GM21381 (cell line): Measurements from ENCODE around the gene RAB24.

Experiments used
- ATAC-seq: cut with Tn5 transposase; IDR thresholded peaks from one replicate; pipeline ENCODE4 v1.9.1; 2021; ENCODE audit warnings: mild to moderate bottlenecking, moderate library complexity; ENCODE audit not compliant: unreplicated experiment

The RAB24 gene

GRCh38 chr5:177333420-177334154 is 30.1 kb upstream of the RAB24 start:
- ATAC-seq: no peak

DNA sequence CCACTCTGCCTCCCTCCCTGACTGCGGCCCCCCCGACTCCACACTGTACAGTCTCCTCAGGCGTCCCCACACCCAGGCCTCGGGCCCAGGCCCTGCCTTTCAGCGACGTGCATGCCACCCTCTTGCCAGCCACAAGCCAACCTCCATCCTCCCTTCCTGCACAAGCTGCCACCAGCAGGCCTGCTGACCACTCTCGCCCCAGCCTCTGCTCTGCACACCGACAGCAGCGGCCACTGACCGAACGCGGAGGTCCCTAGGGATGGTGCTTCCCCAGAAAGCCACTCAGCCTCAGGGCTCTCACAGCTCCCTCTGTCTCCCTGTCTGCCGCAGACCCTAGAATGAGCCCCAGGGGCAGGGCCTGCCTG is 29.4 kb upstream of the RAB24 start:
- ATAC-seq: no peak

- no peak for ATAC-seq
These were observed 28.7 kb upstream of the RAB24 start for GRCh38 chr5:177332031-177332895.

DNA sequence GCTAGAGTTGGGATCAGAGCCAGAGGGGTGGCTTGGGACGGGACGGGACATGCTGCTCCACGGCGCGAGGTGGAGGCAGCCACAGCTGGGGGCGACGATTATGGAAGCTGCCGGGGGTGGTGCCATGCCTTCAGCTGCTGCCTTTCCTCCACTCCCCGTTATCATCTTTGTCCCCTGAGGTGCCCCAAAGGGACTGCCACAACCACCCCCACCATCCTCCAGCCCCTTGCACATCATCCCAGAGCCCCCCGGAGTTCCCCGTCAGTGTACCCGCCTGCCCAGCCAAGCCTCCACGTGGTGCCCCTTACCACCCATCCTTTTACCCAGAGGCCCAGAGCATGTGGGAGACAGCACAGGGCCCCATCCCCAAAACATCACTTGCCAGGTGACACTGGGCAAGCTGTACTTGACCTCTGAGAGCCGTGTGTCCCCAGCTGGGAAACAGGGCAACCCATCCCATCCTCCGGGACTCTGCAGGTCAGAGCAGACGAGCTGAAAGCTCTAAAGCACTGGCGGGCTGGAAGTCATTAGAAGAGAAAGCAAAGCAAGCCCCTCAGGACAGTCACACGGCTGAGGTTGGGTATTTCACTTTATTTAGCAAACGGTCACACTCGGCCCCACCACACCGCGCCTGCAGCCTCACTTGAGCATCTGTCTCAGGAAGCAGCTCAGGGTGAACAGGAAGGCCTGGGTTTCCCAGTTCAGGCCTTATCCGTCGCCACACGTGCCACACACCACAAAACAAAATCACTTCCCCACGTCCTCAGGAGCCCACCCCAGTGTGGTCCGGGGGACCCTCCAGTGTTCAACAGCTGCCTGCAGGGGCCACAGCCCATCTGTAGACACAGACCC is 27.7 kb upstream of the RAB24 start:
- ATAC-seq: no peak

DNA sequence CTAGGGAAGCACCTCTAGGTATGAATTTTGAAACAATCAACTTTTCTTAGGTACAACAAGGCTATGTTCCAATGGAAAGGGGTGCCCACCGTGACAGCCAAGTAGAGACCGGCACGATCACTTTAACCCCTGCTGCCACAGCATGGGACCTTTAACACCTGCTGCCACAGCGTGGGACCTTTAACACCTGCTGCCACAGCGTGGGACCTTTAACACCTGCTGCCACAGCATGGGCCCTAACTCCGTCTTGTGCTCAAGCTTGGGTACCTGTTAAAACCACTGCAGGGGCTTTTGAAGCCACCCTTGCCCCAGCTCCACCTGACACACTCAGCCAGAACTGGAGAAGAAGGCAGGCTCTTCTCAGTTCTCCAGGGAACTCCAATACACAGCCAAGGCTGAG is 26.4 kb upstream of the RAB24 start:
- no peak for ATAC-seq

GRCh38 chr5:177328545-177329231 is 25.2 kb upstream of the RAB24 start:
- ATAC-seq: no peak

- no peak for ATAC-seq
These were observed 24.3 kb upstream of the RAB24 start for GRCh38 chr5:177327539-177328522.

DNA sequence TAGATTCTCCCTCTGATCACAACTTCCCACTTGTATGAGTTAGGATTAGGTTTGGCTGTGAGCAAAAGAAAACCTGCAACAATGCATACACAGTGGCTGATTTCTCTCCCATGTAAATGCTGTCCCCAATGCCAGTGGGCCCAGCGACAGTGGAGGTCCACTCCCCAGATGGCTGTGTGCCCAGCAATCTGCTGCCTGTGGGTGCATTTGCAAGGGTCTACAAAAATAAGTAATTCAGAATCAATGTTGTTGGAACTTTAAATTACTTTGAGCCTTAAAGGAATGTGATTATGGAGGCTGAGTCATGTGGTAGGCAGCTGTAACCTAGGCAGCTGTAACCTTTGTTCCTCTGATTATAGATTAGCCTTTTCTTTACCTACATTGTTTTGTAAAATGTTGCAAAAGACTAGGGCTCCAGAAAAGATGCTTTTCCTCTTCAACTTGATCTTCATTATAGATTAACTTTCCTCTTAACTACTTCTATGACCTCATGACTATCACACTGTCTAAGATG is 22.4 kb upstream of the RAB24 start:
- no peak for ATAC-seq

GRCh38 chr5:177320879-177321278 is 17.4 kb upstream of the RAB24 start:
- no peak for ATAC-seq

DNA sequence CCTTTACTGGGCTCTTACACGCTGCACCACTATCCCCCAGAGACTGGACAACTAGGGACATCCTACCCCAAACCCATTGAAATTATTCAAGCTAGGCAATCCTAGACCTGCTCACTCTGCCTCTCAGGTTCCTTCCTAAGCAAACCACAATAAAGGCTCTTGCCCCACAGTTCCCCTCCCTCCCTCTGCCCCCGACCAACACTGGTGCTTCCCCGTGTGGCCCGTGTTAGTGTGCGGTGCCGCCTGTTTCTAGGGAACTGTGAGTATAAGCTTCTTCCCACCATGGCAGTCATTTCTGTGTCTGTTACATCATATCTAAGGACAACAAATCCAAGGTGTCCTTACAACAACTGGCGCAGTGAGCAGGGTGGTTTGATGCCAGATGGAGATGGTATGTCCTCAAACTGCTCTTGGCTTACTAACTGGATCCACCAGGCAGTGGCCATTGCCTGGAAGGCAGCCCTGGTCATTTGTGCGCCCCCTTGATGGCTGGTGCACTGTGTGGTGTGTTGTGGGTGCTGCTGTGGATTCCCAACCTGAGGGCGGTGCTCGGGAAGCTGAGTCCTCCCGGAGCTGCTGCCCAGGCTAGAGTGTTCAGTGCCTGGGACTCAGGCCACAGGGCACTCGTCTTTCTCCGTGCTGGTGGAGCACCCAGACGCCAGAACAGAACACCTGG is 16.5 kb upstream of the RAB24 start:
- no peak for ATAC-seq

- ATAC-seq: no peak
These were observed 14.4 kb upstream of the RAB24 start for GRCh38 chr5:177317959-177318377.

DNA sequence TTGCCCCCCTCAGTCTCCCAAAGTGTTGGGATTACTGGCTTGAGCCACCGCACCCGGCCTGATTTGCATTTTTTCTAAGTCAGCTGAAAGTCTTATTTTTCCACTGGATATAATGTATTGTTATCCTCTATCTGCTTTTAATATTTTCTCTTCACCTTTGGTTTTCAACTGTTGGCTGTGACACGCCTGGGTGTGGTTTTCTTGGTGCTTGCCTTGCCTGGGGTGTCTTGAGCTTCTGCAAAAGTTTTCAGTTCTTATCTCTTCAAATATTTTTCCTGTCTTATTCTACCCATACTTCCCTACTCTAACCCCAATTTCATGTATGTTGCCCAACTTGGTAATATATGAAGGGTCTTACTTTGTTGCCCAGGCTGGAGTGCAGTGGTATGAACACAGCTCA is 12.5 kb upstream of the RAB24 start:
- no peak for ATAC-seq

DNA sequence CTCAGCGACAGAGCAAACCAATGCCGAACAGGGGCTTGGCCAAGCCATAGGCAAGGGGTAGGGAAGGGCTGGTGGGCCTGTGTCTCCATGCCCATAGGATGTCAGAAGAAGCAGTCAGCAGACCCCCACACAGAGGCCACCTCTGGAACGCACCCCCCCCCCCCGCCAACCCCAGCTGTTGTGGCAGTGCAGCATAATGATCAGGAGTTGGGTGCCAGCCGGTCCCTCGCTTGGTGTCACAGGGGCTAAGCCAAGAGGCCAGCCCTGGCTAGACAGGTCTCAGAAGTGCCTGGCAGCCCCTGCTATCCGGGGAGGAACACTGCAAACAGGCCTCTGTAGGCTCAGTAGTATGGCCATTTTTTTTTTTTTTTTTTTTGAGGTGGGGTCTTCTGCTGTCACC is 11.9 kb upstream of the RAB24 start:
- ATAC-seq: no peak

DNA sequence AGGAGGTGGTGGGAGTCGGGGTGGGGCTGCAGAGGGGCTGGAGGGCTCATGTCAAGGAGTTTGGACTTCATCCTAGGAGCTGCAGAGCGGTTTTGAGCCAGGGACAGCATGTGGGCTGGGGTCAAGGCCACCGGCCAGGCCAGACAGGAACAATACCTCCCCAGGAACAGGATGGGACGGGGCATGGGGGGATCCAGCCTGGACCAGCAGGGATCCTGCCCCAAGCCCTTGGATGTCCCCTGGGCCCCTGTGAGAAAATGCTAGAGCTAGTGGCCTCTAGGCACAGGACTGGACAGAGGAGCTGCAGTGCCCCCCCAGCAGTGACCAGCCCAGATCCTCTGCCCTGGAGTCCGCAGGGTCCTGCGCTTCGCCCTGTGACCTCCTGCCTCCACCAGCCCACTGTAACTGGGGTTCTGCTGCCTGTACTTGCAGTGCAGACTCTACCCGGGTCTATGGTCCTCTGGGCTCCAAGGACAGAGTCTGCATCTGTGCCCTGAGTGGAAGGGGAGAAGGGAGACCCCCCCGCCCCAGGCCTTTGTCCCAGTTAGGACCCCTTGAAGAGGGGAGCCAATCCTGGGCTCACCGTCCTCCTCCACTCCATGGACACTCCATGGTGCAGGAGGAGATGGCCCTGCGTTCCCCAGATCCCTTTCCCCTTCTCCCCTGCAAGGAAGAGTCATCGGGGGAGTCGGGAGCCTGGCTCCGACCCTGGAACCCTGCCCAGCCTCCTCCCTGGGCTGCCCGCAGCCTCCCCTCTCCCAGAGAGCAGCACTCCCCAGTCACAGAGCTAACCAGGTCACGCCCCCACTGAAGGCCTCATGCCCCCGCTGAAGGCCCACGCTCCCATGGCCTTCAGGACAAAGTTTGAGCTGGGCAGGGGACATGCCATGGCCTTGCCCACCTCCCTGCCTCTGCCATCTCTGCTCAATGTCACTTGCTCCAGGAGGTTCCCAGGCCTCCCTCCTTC is 11.1 kb upstream of the RAB24 start:
- ATAC-seq: no peak

- no peak for ATAC-seq
These were observed 10.2 kb upstream of the RAB24 start for GRCh38 chr5:177313561-177314259.

DNA sequence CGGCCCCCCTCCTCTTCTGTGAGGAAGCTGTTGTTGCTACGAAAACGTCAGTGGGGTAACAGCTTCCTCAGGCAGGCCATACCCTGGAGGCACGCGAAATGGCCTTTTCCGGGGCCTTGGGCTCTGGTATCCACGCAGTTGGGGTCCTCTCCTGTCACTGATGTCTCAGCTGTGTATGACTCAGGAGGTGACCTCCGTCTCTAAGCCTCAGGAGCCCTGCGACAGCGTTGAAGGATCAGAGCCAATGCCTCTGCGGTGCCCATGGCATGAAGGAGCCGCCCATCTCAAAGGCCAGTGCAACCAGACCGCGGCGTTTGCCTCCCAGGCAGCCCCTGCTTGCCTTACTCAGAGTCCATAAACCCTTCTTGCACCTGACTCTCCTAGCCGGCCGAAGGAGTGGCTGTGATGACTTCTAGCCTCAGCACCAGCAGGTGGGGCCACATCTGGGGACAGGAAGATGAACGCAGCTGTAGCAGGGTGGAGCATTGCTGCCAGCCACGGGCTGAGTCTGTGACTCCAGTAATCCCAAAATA is 9.2 kb upstream of the RAB24 start:
- peak; percentile 20 for ATAC-seq
